Measurements from ENCODE around the gene RXRA.

RXRA gene

DNA sequence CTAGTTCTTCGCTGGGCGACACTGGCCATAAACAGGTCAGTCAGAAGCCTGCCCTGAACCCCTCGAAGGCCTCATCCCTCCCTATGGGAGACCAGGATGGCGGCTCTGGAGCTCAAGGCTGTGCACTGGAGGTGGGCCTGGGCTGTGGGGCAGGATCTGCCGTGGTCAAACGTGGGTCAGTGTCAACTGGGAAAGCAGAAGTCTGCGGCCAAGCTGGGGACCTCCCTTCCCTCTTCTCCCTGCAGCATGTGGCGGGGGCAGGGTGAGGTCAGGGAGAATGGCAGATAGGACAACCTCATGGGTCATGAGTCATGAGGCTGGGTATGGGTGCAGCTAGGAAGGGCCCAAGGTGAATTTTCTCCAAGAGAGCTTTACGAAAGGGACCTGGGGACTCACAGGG, 132.9 kb downstream of the RXRA start:
- Mint-ChIP-seq H3K27me3 (ENCODE audit: low read depth) (peaks cover 2% of the 10 kb centered on the region), H3K4me3 (no peak overlapping the region), H3K4me1 (ENCODE audit: low read depth) (peaks cover 7% of the 10 kb centered on the region), H3K36me3 (ENCODE audit: low read depth) (no peaks in the 10 kb centered on the region), H3K9me3 (no peaks in the 10 kb centered on the region), H3K27ac (no peak overlapping the region)
- DNase-seq (ENCODE audit: low spot score): no peak

DNA sequence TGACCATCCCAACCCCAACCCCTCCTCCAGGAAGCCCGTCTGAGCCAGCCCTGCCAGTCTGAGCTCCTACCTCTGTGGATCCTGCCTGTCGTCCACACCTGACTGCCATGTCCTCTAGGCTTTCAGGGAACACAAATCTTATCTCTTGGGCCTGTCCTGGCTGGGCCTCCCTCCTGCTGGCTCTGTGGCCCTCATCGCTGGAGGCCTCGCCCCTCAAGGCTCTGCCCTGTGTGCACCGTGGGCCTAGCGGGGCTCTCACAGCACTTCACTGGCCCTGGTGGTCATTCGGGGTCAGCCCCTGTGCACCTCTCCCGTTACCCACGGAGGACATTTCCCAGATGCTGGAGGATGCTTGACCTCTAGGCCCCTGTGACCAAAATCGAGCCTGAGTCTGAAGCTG, 133.3 kb downstream of the RXRA start:
- Mint-ChIP-seq H3K27ac (no peak overlapping the region), H3K4me3 (no peak overlapping the region), H3K36me3 (ENCODE audit: low read depth) (no peaks in the 10 kb centered on the region), H3K4me1 (ENCODE audit: low read depth) (peaks cover 7% of the 10 kb centered on the region), H3K9me3 (no peaks in the 10 kb centered on the region), H3K27me3 (ENCODE audit: low read depth) (peaks cover 2% of the 10 kb centered on the region)
- DNase-seq (ENCODE audit: low spot score): no peak

DNA sequence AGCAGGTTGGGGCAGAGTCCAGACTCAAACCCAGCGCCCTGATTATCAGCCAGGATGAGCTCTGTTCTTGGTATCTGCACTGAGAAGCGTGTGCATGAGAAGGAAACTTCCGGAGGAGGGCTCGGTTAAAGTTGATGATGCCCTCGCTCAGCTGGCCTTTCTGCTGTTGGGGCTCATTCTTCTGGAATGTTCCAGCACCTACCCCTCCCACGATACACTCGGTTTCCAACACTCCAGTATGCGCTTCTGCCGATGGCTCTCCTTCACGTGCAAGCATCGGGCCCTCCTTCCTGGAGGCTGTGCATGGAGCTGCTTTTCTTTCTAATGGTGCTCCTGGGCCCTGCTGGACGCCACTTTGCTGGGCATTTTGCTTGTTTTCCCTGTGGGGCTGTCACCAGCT, 134.0 kb downstream of the RXRA start:
- Mint-ChIP-seq H3K27me3 (ENCODE audit: low read depth) (peaks cover 2% of the 10 kb centered on the region), H3K36me3 (ENCODE audit: low read depth) (no peaks in the 10 kb centered on the region), H3K9me3 (no peaks in the 10 kb centered on the region), H3K4me3 (no peak overlapping the region), H3K4me1 (ENCODE audit: low read depth) (peaks cover 7% of the 10 kb centered on the region), H3K27ac (no peak overlapping the region)
- DNase-seq (ENCODE audit: low spot score): no peak

GRCh38 chr9:134460896-134461295, 134.6 kb downstream of the RXRA start:
- no peaks in the 10 kb centered on the region for H3K9me3 Mint-ChIP-seq
- no peaks in the 10 kb centered on the region for H3K36me3 Mint-ChIP-seq (ENCODE audit: low read depth)
- no peak overlapping the region for H3K27ac Mint-ChIP-seq
- H3K4me1 Mint-ChIP-seq (ENCODE audit: low read depth): peaks cover 4% of the 10 kb centered on the region
- DNase-seq (ENCODE audit: low spot score): no peak
- peaks cover 2% of the 10 kb centered on the region for H3K27me3 Mint-ChIP-seq (ENCODE audit: low read depth)
- H3K4me3 Mint-ChIP-seq: no peak overlapping the region

DNA sequence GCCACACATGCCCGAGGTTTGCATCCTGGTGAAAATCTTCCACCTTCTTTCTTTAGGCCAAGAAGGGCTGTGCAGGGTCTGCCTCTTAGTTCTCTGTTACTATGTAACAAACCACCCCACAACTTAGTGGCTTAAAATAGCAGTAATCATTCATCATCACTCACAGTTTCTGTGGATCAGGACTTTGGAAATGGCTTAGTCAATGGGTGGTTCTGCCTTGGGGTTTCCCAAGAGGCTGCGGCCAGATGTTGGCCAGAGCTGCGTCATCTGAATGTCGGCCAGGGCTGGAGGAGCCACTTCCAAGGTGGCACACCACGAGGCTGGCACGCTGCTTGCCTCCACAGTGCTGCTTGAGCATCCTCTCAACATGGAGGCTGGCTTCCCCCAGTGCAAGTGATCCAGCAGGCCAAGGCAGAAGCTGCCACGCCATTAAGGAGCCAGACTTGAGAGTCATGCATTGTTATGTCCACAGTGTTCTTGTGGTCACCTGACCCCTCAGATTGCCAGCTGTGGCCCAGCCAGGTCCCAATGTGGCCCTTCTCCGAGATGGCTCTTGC, 135.2 kb downstream of the RXRA start:
- no peak for DNase-seq (ENCODE audit: low spot score)
- no peaks in the 10 kb centered on the region for H3K36me3 Mint-ChIP-seq (ENCODE audit: low read depth)
- H3K4me1 Mint-ChIP-seq (ENCODE audit: low read depth): peaks cover under 1% of the 10 kb centered on the region
- peaks cover 2% of the 10 kb centered on the region for H3K27me3 Mint-ChIP-seq (ENCODE audit: low read depth)
- H3K27ac Mint-ChIP-seq: no peak overlapping the region
- H3K4me3 Mint-ChIP-seq: no peak overlapping the region
- no peaks in the 10 kb centered on the region for H3K9me3 Mint-ChIP-seq

GRCh38 chr9:134462318-134462717, 136.1 kb downstream of the RXRA start:
- Mint-ChIP-seq H3K36me3 (ENCODE audit: low read depth) (no peaks in the 10 kb centered on the region), H3K9me3 (no peaks in the 10 kb centered on the region), H3K27ac (no peak overlapping the region), H3K27me3 (ENCODE audit: low read depth) (peaks cover 2% of the 10 kb centered on the region), H3K4me1 (ENCODE audit: low read depth) (no peaks in the 10 kb centered on the region), H3K4me3 (no peak overlapping the region)
- DNase-seq (ENCODE audit: low spot score): no peak

GRCh38 chr9:134463280-134463679, 137.0 kb downstream of the RXRA start:
- no peaks in the 10 kb centered on the region for H3K36me3 Mint-ChIP-seq (ENCODE audit: low read depth)
- H3K4me1 Mint-ChIP-seq (ENCODE audit: low read depth): no peaks in the 10 kb centered on the region
- H3K4me3 Mint-ChIP-seq: no peak overlapping the region
- DNase-seq (ENCODE audit: low spot score): no peak
- no peak overlapping the region for H3K27ac Mint-ChIP-seq
- H3K9me3 Mint-ChIP-seq: no peaks in the 10 kb centered on the region
- peaks cover 2% of the 10 kb centered on the region for H3K27me3 Mint-ChIP-seq (ENCODE audit: low read depth)

DNA sequence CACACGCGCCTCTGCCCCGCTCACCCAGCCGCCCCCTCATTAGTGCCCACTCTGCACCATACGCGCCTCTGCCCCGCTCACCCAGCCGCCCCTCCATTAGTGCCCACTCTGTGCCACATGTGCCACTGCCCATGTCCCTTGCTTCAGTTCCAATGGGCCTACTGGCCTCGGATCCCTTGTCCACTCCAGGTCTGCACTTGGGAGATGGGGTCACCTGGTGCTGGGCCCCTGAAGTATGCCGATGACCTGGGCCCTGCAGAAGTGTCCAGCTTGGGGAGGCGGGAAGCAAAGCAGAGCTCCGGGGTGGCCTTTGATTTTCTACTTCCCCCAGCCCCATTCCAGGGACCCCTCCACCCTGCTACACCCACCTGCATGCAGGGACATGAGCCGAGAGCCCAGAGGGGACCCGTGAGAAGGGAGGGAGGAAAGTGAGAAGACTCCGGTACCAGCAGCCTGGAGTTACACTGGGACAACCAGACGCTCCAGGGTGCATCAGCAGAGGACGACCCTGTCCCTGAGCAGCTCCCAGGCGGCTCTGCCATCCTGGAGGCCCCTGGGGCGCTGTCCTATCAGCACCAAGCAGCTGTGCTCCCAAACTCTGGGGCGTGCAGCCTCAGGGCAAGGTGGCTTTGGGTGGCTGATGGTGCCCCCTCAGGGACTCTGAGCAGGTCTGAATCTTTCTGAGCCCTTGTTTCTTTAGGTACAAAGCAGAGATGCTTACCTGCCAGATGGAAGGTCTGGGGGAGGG, 140.8 kb downstream of the RXRA start:
- Mint-ChIP-seq H3K9me3 (no peaks in the 10 kb centered on the region), H3K27ac (no peak overlapping the region), H3K4me3 (no peak overlapping the region), H3K27me3 (ENCODE audit: low read depth) (peaks cover 2% of the 10 kb centered on the region), H3K4me1 (ENCODE audit: low read depth) (no peaks in the 10 kb centered on the region), H3K36me3 (ENCODE audit: low read depth) (no peaks in the 10 kb centered on the region)
- no peak for DNase-seq (ENCODE audit: low spot score)

DNA sequence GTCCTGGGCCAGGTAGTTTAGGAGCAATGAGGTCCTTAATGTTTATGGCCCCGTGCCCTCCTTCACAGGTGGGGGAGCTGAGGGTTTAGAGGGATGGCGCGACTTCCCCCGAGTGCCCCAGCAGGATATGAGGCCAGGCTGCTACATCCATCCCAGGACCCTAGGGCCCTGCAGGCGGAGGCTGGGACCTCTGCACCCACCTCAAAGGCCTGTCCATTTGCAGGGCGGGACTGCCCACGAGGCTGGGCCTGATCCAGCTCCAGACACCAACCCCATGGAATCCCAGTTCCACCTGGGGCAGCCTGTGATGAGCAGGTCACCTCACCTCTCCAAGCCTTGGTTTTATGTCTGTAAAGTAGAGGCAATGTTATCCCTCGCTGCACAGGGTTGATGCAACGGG, 142.1 kb downstream of the RXRA start:
- no peak for DNase-seq (ENCODE audit: low spot score)
- Mint-ChIP-seq H3K27ac (no peak overlapping the region), H3K4me1 (ENCODE audit: low read depth) (no peaks in the 10 kb centered on the region), H3K9me3 (no peaks in the 10 kb centered on the region), H3K27me3 (ENCODE audit: low read depth) (no peaks in the 10 kb centered on the region), H3K4me3 (no peak overlapping the region), H3K36me3 (ENCODE audit: low read depth) (no peaks in the 10 kb centered on the region)

DNA sequence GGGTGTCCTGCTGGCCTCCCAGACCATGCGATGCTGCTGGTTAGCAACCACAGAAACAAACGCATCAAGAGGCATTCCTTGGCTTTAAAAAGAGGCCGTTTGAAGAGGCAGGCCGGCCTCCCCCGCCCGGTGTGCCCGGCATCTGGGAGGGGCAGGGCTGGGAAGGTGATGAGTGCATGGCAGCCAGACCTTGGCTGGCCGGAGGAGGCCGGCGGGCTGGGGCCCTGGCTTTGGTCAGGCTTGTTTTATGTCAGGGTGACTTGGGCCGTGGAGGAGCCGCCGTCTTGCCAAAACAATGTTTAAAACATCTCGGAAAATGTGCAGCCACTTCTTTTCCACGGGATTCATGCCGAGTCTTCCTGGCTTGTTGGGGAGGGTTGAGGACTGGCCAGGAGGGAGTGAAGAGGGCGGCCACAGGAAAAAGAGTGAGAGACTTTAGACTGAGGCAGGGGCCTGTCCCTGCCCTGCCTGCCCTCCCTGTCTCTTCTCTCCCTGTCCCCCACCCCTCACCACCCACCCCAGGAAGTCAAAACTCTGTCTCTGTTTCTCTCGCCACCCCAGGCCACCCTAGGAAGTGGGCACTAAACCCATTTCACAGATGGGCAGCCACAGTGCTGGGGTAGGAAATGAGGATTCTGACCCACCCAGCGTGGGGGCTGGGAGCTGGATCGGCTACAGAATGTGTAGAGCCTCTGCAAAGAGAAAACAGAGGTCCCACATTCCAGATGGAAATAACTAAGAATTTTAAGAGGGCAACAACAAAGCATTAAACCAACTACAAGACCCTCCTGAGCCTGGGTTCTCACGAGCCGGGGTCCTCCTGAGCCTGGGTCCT, 143.0 kb downstream of the RXRA start:
- H3K27me3 Mint-ChIP-seq (ENCODE audit: low read depth): no peaks in the 10 kb centered on the region
- no peaks in the 10 kb centered on the region for H3K9me3 Mint-ChIP-seq
- no peaks in the 10 kb centered on the region for H3K36me3 Mint-ChIP-seq (ENCODE audit: low read depth)
- H3K4me3 Mint-ChIP-seq: no peak overlapping the region
- no peaks in the 10 kb centered on the region for H3K4me1 Mint-ChIP-seq (ENCODE audit: low read depth)
- DNase-seq (ENCODE audit: low spot score): no peak
- no peak overlapping the region for H3K27ac Mint-ChIP-seq

GRCh38 chr9:134472256-134472655, 146.0 kb downstream of the RXRA start:
- Mint-ChIP-seq H3K36me3 (ENCODE audit: low read depth) (no peaks in the 10 kb centered on the region), H3K9me3 (no peaks in the 10 kb centered on the region), H3K4me3 (no peak overlapping the region), H3K27me3 (ENCODE audit: low read depth) (no peaks in the 10 kb centered on the region), H3K27ac (no peak overlapping the region), H3K4me1 (ENCODE audit: low read depth) (no peaks in the 10 kb centered on the region)
- no peak for DNase-seq (ENCODE audit: low spot score)

DNA sequence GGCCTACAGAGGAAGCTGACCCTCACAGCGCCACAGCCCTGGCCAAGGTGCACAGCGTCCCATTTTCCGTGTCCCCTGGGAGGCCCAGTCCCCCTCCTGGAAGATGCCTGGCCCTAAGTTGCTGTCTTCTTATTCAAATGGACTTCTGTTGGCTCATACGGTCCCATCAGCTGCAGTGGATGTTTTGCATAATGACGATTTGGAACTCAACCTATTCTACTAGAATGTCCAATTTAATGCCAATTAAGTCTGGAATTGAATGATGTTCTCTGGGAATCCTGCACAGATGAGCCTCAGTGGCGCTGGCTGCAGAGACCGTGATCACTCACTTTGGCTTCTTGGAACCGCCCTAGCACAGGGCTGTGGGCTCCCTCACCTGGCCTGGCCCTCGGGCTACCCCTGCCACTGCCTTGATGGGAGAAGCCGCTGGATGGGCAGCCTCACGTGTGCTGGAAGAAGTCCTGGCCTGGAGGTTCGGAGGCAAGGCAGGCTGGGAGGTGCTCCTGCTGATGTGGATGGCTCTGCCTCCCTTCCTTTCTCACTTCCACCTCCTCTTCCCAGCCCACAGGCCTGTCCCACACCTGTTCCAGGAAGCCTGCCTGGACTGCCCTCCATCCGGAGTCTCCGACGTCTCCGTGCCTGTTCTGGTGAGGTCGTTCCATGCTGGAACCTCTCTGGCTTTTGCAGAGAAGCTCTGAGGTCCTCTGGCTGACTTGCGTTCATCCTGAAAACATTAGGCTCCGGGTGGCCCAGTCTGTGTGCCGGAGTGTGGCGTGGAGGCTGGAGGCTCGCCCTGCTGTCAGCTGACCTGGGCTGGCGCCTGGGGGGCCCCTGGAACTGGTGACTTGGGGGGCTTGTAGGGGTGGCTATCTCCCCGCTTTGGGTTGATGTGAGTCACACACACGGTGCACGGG, 147.1 kb downstream of the RXRA start:
- H3K4me1 Mint-ChIP-seq (ENCODE audit: low read depth): no peaks in the 10 kb centered on the region
- no peak overlapping the region for H3K27ac Mint-ChIP-seq
- no peak overlapping the region for H3K4me3 Mint-ChIP-seq
- H3K27me3 Mint-ChIP-seq (ENCODE audit: low read depth): no peaks in the 10 kb centered on the region
- no peaks in the 10 kb centered on the region for H3K9me3 Mint-ChIP-seq
- no peak for DNase-seq (ENCODE audit: low spot score)
- no peaks in the 10 kb centered on the region for H3K36me3 Mint-ChIP-seq (ENCODE audit: low read depth)

DNA sequence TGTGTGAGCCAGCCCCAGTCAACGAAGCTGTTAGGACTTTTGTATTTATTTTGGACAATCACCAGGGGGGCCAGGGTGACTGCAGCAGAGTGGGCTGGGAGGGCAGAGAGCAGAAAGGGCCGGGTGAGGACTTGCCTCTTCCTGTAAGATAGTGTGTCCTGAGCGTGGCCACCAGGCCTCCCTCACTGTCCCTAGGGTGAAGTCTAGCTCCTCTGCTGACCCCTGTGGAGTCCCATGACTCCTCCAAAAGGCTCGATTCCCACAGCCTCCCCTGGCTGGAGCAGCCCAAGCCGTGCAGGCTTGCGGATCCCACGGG, 147.8 kb downstream of the RXRA start:
- no peak for DNase-seq (ENCODE audit: low spot score)
- Mint-ChIP-seq H3K4me3 (no peak overlapping the region), H3K27me3 (ENCODE audit: low read depth) (no peaks in the 10 kb centered on the region), H3K36me3 (ENCODE audit: low read depth) (no peaks in the 10 kb centered on the region), H3K9me3 (no peaks in the 10 kb centered on the region), H3K27ac (no peak overlapping the region), H3K4me1 (ENCODE audit: low read depth) (no peaks in the 10 kb centered on the region)

Data from T-helper 2 cell treated with Interferon-gamma antibody and Interleukin-4, amounts not matched to agents 5 μg/mL and 100 μg/mL, for 36 hours (primary cell).